HG02678 (cell line): ENCODE results near the gene ID4.
"Not testable (repeated sequence)": the region's sequence is repeated elsewhere in the genome, so short reads cannot be mapped to it uniquely, and the experiment has no call there.

Source experiments
- ATAC-seq: cut with Tn5 transposase; IDR thresholded peaks from one replicate; pipeline ENCODE4 v1.9.1; 2021; ENCODE audit warnings: mild to moderate bottlenecking, moderate library complexity; ENCODE audit not compliant: unreplicated experiment

Gene ID4

GRCh38 chr6:19831358-19831757 is 5.8 kb upstream of the ID4 start:
- no peak for ATAC-seq

DNA sequence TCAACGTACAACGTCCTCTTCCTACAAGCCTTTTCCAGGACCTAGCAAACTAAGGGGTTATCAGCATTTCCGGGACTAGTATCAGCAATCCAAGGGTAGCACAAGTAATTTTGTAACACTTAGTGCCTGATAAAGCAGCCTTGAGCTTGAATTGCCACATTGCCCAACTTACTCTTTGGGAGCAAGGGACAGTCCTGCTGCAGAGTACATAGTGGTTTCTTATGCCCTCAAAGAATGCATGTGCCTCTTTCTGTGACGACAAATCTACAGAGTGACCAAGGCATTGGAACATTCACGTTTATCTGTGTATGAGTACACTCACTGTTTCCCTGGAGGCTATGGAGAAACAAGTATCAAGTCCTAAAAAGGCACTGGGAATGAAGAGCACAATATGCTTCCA is 3.2 kb upstream of the ID4 start:
- no peak for ATAC-seq

DNA sequence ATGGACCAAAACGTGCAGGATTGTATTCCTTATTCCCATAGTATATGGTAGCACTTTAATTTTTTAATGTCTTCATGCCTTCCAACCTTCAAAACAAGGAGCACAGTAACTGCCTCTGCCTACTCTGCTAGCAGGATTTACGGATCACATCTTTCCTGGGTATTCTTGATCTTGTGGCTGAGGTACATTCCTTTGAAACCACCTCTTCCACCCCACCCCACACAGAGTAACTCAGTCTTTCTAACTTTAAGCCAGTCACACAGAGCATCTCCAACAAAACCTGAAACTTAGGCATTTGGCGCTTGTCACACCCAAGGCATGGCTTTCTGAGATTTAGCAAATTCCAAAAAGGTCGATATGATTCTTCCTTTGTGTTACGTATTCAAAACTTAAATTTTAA is 2.3 kb upstream of the ID4 start:
- ATAC-seq: no peak

DNA sequence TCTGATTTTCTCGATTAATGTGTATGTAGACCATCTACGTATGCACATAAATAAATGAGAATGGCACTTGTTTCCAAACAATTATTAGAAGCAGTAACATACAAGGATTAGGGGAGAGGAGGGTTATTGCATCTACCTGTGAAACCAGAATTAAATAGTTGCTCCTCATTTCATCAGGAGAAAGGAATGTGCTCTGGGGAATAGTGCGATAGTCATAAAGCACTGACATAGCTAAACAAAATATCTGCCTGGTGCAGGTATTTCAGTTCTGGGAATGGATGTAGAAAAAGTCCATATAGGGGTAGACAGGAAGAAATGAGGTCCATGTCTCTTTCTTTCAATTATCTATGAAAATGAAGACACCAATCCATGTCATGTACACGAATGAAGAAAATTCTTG is 1.6 kb upstream of the ID4 start:
- no peak for ATAC-seq

DNA sequence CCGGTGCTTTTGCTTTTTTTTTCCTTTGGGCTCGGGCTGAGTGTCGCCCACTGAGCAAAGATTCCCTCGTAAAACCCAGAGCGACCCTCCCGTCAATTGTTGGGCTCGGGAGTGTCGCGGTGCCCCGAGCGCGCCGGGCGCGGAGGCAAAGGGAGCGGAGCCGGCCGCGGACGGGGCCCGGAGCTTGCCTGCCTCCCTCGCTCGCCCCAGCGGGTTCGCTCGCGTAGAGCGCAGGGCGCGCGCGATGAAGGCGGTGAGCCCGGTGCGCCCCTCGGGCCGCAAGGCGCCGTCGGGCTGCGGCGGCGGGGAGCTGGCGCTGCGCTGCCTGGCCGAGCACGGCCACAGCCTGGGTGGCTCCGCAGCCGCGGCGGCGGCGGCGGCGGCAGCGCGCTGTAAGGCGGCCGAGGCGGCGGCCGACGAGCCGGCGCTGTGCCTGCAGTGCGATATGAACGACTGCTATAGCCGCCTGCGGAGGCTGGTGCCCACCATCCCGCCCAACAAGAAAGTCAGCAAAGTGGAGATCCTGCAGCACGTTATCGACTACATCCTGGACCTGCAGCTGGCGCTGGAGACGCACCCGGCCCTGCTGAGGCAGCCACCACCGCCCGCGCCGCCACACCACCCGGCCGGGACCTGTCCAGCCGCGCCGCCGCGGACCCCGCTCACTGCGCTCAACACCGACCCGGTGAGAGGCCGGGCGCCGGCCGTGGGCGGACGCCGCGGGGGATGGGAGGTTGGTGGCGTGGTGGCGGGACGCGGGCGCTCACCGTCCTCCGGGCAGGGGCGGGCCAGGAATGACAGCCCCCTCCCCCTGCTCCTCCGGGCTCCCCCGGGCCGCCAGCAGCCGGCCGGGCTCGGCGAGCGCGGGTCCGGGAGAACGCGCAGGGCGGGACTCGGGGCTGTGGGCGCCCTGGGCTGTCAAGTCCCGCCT is 606 bp downstream of the ID4 start:
- no peak for ATAC-seq

DNA sequence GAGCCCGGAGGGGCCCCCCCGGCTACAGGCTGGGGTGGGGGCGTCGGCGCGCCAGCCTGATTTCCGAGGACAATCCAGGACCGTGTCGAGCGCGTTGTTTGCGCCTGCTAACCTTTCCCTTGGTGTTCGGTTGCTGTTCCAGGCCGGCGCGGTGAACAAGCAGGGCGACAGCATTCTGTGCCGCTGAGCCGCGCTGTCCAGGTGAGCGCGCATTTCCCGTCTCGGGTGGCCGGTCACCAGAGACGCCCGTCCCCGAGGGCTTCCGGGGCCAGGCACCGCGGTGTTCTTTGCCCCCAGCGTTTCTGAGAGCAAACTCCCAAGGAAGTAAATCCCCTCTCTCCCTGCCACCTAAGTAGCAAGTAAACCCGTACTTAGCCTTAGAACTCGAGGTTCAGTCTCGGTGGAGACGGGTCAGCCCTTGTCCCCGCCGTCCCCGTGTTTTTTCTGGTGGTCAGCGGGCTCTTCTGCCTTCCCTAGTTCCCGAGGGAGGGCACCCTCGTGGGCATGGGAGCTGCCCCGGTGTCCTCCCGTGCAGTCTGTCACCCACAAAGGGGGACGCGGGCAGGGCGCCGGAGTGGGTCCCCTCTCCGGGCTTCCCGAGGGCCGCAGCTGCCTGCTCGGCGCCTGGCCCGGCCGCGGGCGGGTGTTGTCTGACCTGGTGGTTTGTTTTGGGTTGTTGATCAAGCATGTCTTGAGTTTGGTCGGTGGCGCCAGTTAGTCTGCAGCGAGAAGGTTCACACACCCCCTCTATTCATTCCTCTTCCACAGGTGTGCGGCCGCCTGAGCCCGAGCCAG is 1.5 kb downstream of the ID4 start:
- no peak for ATAC-seq

DNA sequence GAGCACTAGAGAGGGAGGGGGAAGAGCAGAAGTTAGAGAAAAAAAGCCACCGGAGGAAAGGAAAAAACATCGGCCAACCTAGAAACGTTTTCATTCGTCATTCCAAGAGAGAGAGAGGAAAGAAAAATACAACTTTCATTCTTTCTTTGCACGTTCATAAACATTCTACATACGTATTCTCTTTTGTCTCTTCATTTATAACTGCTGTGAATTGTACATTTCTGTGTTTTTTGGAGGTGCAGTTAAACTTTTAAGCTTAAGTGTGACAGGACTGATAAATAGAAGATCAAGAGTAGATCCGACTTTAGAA is 2.0 kb downstream of the ID4 start:
- no peak for ATAC-seq

DNA sequence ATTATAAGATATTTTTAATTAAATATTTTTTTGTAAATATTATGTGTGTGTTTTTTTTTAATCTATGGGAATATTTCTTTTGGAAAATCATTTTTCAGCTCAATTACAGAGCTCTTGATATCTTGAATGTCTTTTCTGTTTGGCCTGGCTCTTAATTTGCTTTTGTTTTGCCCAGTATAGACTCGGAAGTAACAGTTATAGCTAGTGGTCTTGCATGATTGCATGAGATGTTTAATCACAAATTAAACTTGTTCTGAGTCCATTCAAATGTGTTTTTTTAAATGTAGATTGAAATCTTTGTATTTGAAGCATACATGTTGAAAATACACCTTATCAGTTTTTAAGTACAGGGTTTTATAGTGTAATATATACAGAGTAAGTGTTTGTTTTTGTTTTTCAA is 2.6 kb downstream of the ID4 start:
- no peak for ATAC-seq

- ATAC-seq: no peak
Measured at GRCh38 chr6:19841181-19841580, 4.0 kb downstream of the ID4 start.

- ATAC-seq: no peak
Measured at GRCh38 chr6:19842030-19842615, 5.0 kb downstream of the ID4 start.

GRCh38 chr6:19844689-19845088 is 7.5 kb downstream of the ID4 start:
- no peak for ATAC-seq

- no peak for ATAC-seq
Measured at GRCh38 chr6:19845266-19846041, 8.3 kb downstream of the ID4 start.

GRCh38 chr6:19848465-19849029 is 11.4 kb downstream of the ID4 start:
- no peak for ATAC-seq

DNA sequence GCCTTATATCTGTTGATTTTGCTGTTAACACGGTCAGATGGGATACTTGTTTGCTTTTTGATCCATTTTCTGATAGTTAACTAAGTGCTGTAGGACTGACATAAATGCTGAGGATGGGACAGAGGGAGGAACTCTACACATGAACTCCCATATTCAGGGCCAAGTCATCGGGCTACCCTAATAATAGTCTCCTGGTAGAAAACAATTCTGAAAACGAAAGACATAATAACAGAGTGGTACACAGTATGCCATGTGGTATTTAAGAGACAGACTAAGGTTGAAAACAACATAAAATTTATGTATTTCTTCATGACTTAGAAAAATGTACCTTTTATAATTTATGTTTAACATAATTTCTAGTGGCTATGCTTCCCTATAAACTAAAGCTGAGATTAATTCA is 12.0 kb downstream of the ID4 start:
- no peak for ATAC-seq

DNA sequence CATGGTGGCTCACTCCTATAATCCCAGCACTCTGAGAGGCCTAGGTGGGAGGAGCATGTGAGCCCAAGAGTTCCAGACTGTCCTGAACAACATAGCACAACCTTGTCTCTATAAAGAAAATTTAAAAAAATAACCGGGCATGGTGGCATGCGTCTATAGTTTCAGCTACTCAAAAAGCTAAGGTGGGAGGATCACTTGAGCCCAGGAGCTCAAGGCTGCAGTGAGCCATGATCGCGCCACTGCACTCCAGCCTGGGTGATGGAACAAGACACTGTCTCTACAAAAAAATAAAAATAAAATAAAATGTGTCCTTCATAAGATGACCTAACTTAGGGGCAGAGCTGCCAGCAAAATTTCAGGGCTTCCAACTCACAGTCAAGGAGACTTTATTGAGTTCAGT is 12.6 kb downstream of the ID4 start:
- no peak for ATAC-seq

GRCh38 chr6:19851241-19852089 is 14.3 kb downstream of the ID4 start:
- peak; percentile 58 for ATAC-seq

- ATAC-seq: no peak
Measured at GRCh38 chr6:19852090-19852457, 14.9 kb downstream of the ID4 start.

- ATAC-seq: no peak
Measured at GRCh38 chr6:19852927-19853326, 15.8 kb downstream of the ID4 start.

GRCh38 chr6:19854421-19855015 is 17.3 kb downstream of the ID4 start:
- ATAC-seq: not testable (repeated sequence)

- no peak for ATAC-seq
Measured at GRCh38 chr6:19855536-19855935, 18.4 kb downstream of the ID4 start.
